GM23338 (cell line): ENCODE measurements around the gene LRRC3C. TPM values are rescaled to one million over a fixed set of nuclear protein-coding genes. Genes with fewer than 3 reads are reported as not detected.
A peak's percentile ranks its signal among the peaks of the same experiment; 100 is the strongest.

Experiments used
- ATAC-seq: fragments of 200-7000 bp; cut with Tn5 transposase; 3 replicates; pipeline ENCODE4 v1.9.1; 2020
- DNase-seq: peaks from one replicate; pipeline ENCODE4 v3.0.0-alpha.2; 2015; ENCODE audit warnings: low spot score
- H2AFZ ChIP-seq: fragments of 200-600 bp; sonication (generic); 2 replicates; pipeline ENCODE4 v1.8.0; 2016; ENCODE audit warnings: antibody characterized with exemption, mild to moderate bottlenecking, moderate library complexity
- H3F3A ChIP-seq: fragments of 200-600 bp; sonication (generic); replicated peaks from 2 replicates; pipeline ENCODE4 v1.8.0; 2017; ENCODE audit warnings: antibody characterized with exemption, mixed run types, low read depth
- H3K27ac ChIP-seq: fragments of 200-600 bp; sonication (generic); 2 replicates; pipeline ENCODE4 v1.6.1; 2016; ENCODE audit warnings: low read depth
- H3K27me3 ChIP-seq: fragments of 200-600 bp; sonication (generic); 2 replicates; pipeline ENCODE4 v1.8.0; 2016; ENCODE audit warnings: mild to moderate bottlenecking, mixed run types, moderate library complexity; ENCODE audit not compliant: insufficient read depth
- H3K36me3 ChIP-seq: fragments of 200-600 bp; sonication (generic); 2 replicates; pipeline ENCODE4 v1.8.0; 2016; ENCODE audit warnings: mild to moderate bottlenecking; ENCODE audit not compliant: insufficient read depth
- H3K4me1 ChIP-seq: fragments of 200-600 bp; sonication (generic); 2 replicates; pipeline ENCODE4 v1.8.0; 2016; ENCODE audit warnings: mild to moderate bottlenecking, moderate library complexity; ENCODE audit not compliant: insufficient read depth
- H3K4me2 ChIP-seq: fragments of 200-600 bp; sonication (generic); 2 replicates; pipeline ENCODE4 v1.7.1; 2017; ENCODE audit warnings: mixed run types
- H3K4me3 ChIP-seq: fragments of 200-600 bp; sonication (generic); 2 replicates; pipeline ENCODE4 v1.6.1; 2016; ENCODE audit warnings: mixed run types
- H3K79me2 ChIP-seq: fragments of 200-600 bp; sonication (generic); replicated peaks from 2 replicates; pipeline ENCODE4 v1.8.0; 2017; ENCODE audit warnings: mild to moderate bottlenecking; ENCODE audit not compliant: insufficient read depth
- H3K9me2 ChIP-seq: fragments of 200-600 bp; sonication (generic); 2 replicates; pipeline ENCODE4 v1.8.0; 2017; ENCODE audit not compliant: insufficient read depth
- H4K20me1 ChIP-seq: fragments of 200-600 bp; sonication (generic); replicated peaks from 2 replicates; pipeline ENCODE4 v1.8.0; 2017; ENCODE audit warnings: mild to moderate bottlenecking; ENCODE audit not compliant: insufficient read depth
- H3K27ac Mint-ChIP-seq: 2 replicates; pipeline ENCODE4 v1.8.0; 2020; ENCODE audit warnings: inconsistent platforms, mild to moderate bottlenecking, moderate library complexity, mixed read lengths
- H3K27me3 Mint-ChIP-seq: 3 replicates; pipeline ENCODE4 v1.8.0; 2022; ENCODE audit warnings: low read depth, mild to moderate bottlenecking, moderate library complexity, mixed read lengths, inconsistent platforms; ENCODE audit not compliant: insufficient read depth, poor library complexity
- H3K36me3 Mint-ChIP-seq: 3 replicates; pipeline ENCODE4 v1.8.0; 2021; ENCODE audit warnings: low read depth, mild to moderate bottlenecking, inconsistent platforms, moderate library complexity, mixed read lengths
- H3K4me1 Mint-ChIP-seq: 3 replicates; pipeline ENCODE4 v1.8.0; 2020; ENCODE audit warnings: mild to moderate bottlenecking, inconsistent platforms, mixed read lengths
- H3K4me3 Mint-ChIP-seq: 3 replicates; pipeline ENCODE4 v1.8.0; 2021; ENCODE audit warnings: moderate library complexity, mild to moderate bottlenecking, inconsistent platforms, mixed read lengths
- H3K9me3 Mint-ChIP-seq: 3 replicates; pipeline ENCODE4 v1.8.0; 2020; ENCODE audit warnings: moderate library complexity, mild to moderate bottlenecking, inconsistent platforms, mixed read lengths
- CREB1 ChIP-seq: fragments of 250-450 bp; sonication (Bioruptor Pico); IDR thresholded peaks from 2 replicates; pipeline ENCODE4 v1.5.0; 2020; ENCODE audit warnings: low read depth, mild to moderate bottlenecking, moderate library complexity
- EZH2 ChIP-seq: fragments of 200-600 bp; sonication (generic); IDR thresholded peaks from one replicate; pipeline ENCODE4 v1.8.0; 2017; ENCODE audit warnings: antibody characterized with exemption, mild to moderate bottlenecking, low read depth; ENCODE audit not compliant: unreplicated experiment
- EZH2phosphoT487 ChIP-seq: fragments of 200-600 bp; sonication (generic); IDR thresholded peaks from one replicate; pipeline ENCODE4 v1.8.1; 2018; ENCODE audit warnings: antibody characterized with exemption; ENCODE audit not compliant: unreplicated experiment
- JUNB ChIP-seq: IDR thresholded peaks from one replicate; pipeline ENCODE4 v1.6.1; 2016; ENCODE audit warnings: antibody characterized with exemption; ENCODE audit not compliant: unreplicated experiment
- NANOG ChIP-seq: IDR thresholded peaks from 2 replicates; pipeline ENCODE4 v1.6.1; 2016; ENCODE audit warnings: antibody characterized with exemption, borderline replicate concordance
- POLR2AphosphoS5 ChIP-seq: IDR thresholded peaks from 2 replicates; pipeline ENCODE4 v1.6.1; 2016; ENCODE audit warnings: antibody characterized with exemption, low read depth
- STAT1 ChIP-seq: IDR thresholded peaks from one replicate; pipeline ENCODE4 v1.6.1; 2016; ENCODE audit warnings: antibody characterized with exemption; ENCODE audit not compliant: unreplicated experiment
- ZNF114 ChIP-seq: fragments of 250-450 bp; sonication (Bioruptor Pico); IDR thresholded peaks from 2 replicates; pipeline ENCODE4 v1.5.0; 2020; ENCODE audit warnings: mild to moderate bottlenecking, moderate library complexity
- ZNF331 ChIP-seq: fragments of 250-450 bp; sonication (Bioruptor Pico); IDR thresholded peaks from 2 replicates; pipeline ENCODE4 v1.5.0; 2020; ENCODE audit warnings: low read depth, mild to moderate bottlenecking, moderate library complexity
- polyA plus RNA-seq: library from polyadenylated mRNA; unstranded; fragments of >200 nt; fragmentation: Nextera tagmentation; extraction: Ambion mirVana; gene quantifications from 2 replicates; pipeline ENCODE4 v1.2.1, GENCODE V29; 2016
- total RNA-seq: library from RNA; depleted of rRNA; stranded (reverse); fragments of >200 nt; shearing (Covaris generic); gene quantifications from 2 replicates; pipeline ENCODE4 v1.2.3, GENCODE V29; 2014
- TF ChIP-seq, protein P1 (sequence below): IDR thresholded peaks from 2 replicates; pipeline ENCODE4 v1.6.1; 2016; ENCODE audit warnings: antibody characterized with exemption
- TF ChIP-seq, protein P2 (sequence below), 2 experiments: fragments of 200-600 bp in 1 of 2; sonication (generic) in 1 of 2; conservative IDR thresholded peaks; 2 replicates each; pipeline versions ENCODE4 v1.5.1 to v1.6.1; 2016 to 2017; ENCODE audit warnings: antibody characterized with exemption in 2 of 2, low read depth in 2 of 2, mild to moderate bottlenecking in 2 of 2, moderate library complexity in 1 of 2
- TF ChIP-seq, protein P3 (sequence below): IDR thresholded peaks from one replicate; pipeline ENCODE4 v1.6.1; 2018; ENCODE audit warnings: antibody characterized with exemption; ENCODE audit not compliant: unreplicated experiment
- TF ChIP-seq, protein P4 (sequence below): fragments of 250-450 bp; sonication (Bioruptor Pico); IDR thresholded peaks from 2 replicates; pipeline ENCODE4 v1.5.0; 2020; ENCODE audit warnings: mild to moderate bottlenecking, moderate library complexity

LRRC3C gene
- total and polyA plus RNA-seq, 2 experiments from 2014 or later: 0.24 TPM; not detected in 1

DNA sequence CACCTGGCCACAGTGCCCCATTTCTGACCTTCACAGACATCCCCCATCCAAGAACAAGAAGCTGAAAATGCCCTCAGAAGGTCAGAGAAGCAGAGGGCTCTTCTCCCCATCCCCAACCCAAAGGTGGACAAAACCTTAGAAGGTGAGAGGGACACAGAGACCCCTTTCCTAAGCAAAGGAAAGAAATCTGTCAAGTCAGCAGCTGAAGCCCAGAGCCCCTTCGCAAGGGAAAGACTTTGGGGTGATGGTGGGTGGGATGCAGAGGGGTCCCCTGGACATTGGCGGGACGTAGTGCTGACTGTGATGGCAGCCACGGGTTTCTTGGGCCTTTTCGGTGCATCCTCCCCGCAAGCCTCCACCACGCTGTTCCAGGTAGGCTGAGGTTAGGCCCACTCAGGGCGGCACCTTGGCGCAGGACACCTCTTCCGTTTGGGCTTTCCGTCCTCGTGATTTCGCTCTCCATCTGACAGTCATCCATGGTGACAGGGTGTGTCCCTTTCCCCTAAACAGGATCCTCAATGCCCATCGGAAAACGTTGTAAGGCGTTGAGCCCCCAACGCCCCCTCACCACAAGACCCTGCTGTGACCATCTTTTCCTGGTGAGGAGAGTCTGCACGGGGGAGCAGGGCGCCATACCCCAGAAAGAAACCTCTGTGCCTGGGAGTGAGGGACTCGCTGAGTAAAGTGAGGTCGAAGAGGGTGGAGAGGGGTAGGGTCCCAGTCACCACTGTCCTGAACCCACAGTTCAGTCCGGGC, 24.6 kb downstream of the LRRC3C start:
- peak overlapping the region; percentile 73 for H3K4me3 ChIP-seq
- Mint-ChIP-seq H3K27me3 (peaks cover 24% of the 10 kb centered on the region), H3K27ac (no peak overlapping the region), H3K9me3 (no peaks in the 10 kb centered on the region), H3K4me3 (peak overlapping the region; percentile 72), H3K4me1 (peaks cover 29% of the 10 kb centered on the region), H3K36me3 (no peaks in the 10 kb centered on the region)
- DNase-seq: no peak
- 0 out of 2 replicates have a peak, but pooled peaks cover 7% of the 10 kb centered on the region for H3F3A ChIP-seq
- H3K36me3 ChIP-seq: no peaks in the 10 kb centered on the region
- ATAC-seq: no peak; the same call in 2 of the 3 replicates
- 0 out of 2 replicates have a peak, but pooled peaks cover 4% of the 10 kb centered on the region for H3K27me3 ChIP-seq
- H3K9me2 ChIP-seq: no peaks in the 10 kb centered on the region
- TF ChIP-seq NANOG: no peak
- TF ChIP-seq, protein P1, sequence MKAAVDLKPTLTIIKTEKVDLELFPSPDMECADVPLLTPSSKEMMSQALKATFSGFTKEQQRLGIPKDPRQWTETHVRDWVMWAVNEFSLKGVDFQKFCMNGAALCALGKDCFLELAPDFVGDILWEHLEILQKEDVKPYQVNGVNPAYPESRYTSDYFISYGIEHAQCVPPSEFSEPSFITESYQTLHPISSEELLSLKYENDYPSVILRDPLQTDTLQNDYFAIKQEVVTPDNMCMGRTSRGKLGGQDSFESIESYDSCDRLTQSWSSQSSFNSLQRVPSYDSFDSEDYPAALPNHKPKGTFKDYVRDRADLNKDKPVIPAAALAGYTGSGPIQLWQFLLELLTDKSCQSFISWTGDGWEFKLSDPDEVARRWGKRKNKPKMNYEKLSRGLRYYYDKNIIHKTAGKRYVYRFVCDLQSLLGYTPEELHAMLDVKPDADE: no peak
- no peak for TF ChIP-seq POLR2AphosphoS5
- no peak for TF ChIP-seq EZH2
- TF ChIP-seq EZH2phosphoT487: no peak
- TF ChIP-seq ZNF331: no peak
- no peak for TF ChIP-seq ZNF114 (CRISPR knock-in tag)
- TF ChIP-seq JUNB: no peak
- TF ChIP-seq STAT1: no peak
- TF ChIP-seq, protein P2, sequence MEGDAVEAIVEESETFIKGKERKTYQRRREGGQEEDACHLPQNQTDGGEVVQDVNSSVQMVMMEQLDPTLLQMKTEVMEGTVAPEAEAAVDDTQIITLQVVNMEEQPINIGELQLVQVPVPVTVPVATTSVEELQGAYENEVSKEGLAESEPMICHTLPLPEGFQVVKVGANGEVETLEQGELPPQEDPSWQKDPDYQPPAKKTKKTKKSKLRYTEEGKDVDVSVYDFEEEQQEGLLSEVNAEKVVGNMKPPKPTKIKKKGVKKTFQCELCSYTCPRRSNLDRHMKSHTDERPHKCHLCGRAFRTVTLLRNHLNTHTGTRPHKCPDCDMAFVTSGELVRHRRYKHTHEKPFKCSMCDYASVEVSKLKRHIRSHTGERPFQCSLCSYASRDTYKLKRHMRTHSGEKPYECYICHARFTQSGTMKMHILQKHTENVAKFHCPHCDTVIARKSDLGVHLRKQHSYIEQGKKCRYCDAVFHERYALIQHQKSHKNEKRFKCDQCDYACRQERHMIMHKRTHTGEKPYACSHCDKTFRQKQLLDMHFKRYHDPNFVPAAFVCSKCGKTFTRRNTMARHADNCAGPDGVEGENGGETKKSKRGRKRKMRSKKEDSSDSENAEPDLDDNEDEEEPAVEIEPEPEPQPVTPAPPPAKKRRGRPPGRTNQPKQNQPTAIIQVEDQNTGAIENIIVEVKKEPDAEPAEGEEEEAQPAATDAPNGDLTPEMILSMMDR (conservative IDR thresholded peaks at IDR 0.05; ENCODE audit: low read depth in 2 of 2): no peak
- TF ChIP-seq CREB1 (CRISPR knock-in tag): no peak
- TF ChIP-seq, protein P3, sequence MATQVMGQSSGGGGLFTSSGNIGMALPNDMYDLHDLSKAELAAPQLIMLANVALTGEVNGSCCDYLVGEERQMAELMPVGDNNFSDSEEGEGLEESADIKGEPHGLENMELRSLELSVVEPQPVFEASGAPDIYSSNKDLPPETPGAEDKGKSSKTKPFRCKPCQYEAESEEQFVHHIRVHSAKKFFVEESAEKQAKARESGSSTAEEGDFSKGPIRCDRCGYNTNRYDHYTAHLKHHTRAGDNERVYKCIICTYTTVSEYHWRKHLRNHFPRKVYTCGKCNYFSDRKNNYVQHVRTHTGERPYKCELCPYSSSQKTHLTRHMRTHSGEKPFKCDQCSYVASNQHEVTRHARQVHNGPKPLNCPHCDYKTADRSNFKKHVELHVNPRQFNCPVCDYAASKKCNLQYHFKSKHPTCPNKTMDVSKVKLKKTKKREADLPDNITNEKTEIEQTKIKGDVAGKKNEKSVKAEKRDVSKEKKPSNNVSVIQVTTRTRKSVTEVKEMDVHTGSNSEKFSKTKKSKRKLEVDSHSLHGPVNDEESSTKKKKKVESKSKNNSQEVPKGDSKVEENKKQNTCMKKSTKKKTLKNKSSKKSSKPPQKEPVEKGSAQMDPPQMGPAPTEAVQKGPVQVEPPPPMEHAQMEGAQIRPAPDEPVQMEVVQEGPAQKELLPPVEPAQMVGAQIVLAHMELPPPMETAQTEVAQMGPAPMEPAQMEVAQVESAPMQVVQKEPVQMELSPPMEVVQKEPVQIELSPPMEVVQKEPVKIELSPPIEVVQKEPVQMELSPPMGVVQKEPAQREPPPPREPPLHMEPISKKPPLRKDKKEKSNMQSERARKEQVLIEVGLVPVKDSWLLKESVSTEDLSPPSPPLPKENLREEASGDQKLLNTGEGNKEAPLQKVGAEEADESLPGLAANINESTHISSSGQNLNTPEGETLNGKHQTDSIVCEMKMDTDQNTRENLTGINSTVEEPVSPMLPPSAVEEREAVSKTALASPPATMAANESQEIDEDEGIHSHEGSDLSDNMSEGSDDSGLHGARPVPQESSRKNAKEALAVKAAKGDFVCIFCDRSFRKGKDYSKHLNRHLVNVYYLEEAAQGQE: no peak
- TF ChIP-seq, protein P4, sequence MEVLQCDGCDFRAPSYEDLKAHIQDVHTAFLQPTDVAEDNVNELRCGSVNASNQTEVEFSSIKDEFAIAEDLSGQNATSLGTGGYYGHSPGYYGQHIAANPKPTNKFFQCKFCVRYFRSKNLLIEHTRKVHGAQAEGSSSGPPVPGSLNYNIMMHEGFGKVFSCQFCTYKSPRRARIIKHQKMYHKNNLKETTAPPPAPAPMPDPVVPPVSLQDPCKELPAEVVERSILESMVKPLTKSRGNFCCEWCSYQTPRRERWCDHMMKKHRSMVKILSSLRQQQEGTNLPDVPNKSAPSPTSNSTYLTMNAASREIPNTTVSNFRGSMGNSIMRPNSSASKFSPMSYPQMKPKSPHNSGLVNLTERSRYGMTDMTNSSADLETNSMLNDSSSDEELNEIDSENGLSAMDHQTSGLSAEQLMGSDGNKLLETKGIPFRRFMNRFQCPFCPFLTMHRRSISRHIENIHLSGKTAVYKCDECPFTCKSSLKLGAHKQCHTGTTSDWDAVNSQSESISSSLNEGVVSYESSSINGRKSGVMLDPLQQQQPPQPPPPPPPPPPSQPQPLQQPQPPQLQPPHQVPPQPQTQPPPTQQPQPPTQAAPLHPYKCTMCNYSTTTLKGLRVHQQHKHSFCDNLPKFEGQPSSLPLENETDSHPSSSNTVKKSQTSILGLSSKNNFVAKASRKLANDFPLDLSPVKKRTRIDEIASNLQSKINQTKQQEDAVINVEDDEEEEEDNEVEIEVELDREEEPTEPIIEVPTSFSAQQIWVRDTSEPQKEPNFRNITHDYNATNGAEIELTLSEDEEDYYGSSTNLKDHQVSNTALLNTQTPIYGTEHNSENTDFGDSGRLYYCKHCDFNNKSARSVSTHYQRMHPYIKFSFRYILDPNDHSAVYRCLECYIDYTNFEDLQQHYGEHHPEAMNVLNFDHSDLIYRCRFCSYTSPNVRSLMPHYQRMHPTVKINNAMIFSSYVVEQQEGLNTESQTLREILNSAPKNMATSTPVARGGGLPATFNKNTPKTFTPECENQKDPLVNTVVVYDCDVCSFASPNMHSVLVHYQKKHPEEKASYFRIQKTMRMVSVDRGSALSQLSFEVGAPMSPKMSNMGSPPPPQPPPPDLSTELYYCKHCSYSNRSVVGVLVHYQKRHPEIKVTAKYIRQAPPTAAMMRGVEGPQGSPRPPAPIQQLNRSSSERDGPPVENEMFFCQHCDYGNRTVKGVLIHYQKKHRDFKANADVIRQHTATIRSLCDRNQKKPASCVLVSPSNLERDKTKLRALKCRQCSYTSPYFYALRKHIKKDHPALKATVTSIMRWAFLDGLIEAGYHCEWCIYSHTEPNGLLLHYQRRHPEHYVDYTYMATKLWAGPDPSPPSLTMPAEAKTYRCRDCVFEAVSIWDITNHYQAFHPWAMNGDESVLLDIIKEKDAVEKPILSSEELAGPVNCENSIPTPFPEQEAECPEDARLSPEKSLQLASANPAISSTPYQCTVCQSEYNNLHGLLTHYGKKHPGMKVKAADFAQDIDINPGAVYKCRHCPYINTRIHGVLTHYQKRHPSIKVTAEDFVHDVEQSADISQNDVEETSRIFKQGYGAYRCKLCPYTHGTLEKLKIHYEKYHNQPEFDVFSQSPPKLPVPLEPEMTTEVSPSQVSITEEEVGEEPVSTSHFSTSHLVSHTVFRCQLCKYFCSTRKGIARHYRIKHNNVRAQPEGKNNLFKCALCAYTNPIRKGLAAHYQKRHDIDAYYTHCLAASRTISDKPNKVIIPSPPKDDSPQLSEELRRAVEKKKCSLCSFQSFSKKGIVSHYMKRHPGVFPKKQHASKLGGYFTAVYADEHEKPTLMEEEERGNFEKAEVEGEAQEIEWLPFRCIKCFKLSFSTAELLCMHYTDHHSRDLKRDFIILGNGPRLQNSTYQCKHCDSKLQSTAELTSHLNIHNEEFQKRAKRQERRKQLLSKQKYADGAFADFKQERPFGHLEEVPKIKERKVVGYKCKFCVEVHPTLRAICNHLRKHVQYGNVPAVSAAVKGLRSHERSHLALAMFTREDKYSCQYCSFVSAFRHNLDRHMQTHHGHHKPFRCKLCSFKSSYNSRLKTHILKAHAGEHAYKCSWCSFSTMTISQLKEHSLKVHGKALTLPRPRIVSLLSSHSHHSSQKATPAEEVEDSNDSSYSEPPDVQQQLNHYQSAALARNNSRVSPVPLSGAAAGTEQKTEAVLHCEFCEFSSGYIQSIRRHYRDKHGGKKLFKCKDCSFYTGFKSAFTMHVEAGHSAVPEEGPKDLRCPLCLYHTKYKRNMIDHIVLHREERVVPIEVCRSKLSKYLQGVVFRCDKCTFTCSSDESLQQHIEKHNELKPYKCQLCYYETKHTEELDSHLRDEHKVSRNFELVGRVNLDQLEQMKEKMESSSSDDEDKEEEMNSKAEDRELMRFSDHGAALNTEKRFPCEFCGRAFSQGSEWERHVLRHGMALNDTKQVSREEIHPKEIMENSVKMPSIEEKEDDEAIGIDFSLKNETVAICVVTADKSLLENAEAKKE (CRISPR knock-in tag): no peak
- peak overlapping the region; percentile 79; the same call in 1 of the 2 replicates for H3K27ac ChIP-seq
- H4K20me1 ChIP-seq: no peaks in the 10 kb centered on the region
- H3K4me2 ChIP-seq: peak overlapping the region; percentile 95
- peaks cover 10% of the 10 kb centered on the region; the same call in 1 of the 2 replicates for H3K4me1 ChIP-seq
- peak overlapping the region; percentile 98 for H2AFZ ChIP-seq
- no peaks in the 10 kb centered on the region for H3K79me2 ChIP-seq
